ENCODE data around the gene CEMIP. TPM values are rescaled to one million over a fixed set of nuclear protein-coding genes. Genes with fewer than 3 reads are reported as not detected.

CEMIP gene
- total and polyA plus RNA-seq, 10 of the 15 experiments (the other 5 are each of a cell fraction or from before 2014, with no cell fraction given), result 0.01 to 0.44 (median 0.16) TPM; not detected in 6

- TF ChIP-seq, protein P1, sequence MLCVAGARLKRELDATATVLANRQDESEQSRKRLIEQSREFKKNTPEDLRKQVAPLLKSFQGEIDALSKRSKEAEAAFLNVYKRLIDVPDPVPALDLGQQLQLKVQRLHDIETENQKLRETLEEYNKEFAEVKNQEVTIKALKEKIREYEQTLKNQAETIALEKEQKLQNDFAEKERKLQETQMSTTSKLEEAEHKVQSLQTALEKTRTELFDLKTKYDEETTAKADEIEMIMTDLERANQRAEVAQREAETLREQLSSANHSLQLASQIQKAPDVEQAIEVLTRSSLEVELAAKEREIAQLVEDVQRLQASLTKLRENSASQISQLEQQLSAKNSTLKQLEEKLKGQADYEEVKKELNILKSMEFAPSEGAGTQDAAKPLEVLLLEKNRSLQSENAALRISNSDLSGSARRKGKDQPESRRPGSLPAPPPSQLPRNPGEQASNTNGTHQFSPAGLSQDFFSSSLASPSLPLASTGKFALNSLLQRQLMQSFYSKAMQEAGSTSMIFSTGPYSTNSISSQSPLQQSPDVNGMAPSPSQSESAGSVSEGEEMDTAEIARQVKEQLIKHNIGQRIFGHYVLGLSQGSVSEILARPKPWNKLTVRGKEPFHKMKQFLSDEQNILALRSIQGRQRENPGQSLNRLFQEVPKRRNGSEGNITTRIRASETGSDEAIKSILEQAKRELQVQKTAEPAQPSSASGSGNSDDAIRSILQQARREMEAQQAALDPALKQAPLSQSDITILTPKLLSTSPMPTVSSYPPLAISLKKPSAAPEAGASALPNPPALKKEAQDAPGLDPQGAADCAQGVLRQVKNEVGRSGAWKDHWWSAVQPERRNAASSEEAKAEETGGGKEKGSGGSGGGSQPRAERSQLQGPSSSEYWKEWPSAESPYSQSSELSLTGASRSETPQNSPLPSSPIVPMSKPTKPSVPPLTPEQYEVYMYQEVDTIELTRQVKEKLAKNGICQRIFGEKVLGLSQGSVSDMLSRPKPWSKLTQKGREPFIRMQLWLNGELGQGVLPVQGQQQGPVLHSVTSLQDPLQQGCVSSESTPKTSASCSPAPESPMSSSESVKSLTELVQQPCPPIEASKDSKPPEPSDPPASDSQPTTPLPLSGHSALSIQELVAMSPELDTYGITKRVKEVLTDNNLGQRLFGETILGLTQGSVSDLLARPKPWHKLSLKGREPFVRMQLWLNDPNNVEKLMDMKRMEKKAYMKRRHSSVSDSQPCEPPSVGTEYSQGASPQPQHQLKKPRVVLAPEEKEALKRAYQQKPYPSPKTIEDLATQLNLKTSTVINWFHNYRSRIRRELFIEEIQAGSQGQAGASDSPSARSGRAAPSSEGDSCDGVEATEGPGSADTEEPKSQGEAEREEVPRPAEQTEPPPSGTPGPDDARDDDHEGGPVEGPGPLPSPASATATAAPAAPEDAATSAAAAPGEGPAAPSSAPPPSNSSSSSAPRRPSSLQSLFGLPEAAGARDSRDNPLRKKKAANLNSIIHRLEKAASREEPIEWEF (IDR thresholded peaks at IDR 0.05; ENCODE audit: insufficient replicate concordance, low read depth, low read length), result no peak
Measured at GRCh38 chr15:80948651-80949292, 169.6 kb downstream of the CEMIP start (continued).

GRCh38 chr15:80949756-80950155 lies 170.6 kb downstream of the CEMIP start:
- Histone ChIP-seq H4K20me1 (ENCODE audit: control insufficient read depth, insufficient read depth) (no peaks in the 10 kb centered on the region), H3K9ac (ENCODE audit: control insufficient read depth, insufficient read depth, low read length) (no peak overlapping the region), H3K4me3 (no peak overlapping the region), H3K4me1 (ENCODE audit: control insufficient read depth, insufficient read depth, low read length) (no peaks in the 10 kb centered on the region), H2AFZ (ENCODE audit: control insufficient read depth, low read depth, low read length) (no peak overlapping the region), H3K27ac (ENCODE audit: control insufficient read depth, insufficient read depth) (no peak overlapping the region), H3K79me2 (ENCODE audit: control insufficient read depth, insufficient read depth, low read length) (no peaks in the 10 kb centered on the region), H3K4me2 (ENCODE audit: control insufficient read depth, insufficient read depth) (no peak overlapping the region), H3K27me3 (replicated peaks in 1 of 2; ENCODE audit: control insufficient read depth in 2 of 2, insufficient read depth in 2 of 2, low read length in 1 of 2) (no peaks in the 10 kb centered on the region), H3K9me3 (replicated peaks; ENCODE audit: control insufficient read depth, insufficient read depth, low read length) (no peaks in the 10 kb centered on the region), H3K36me3 (ENCODE audit: control insufficient read depth in 2 of 2, insufficient read depth in 2 of 2, low read length in 1 of 2) (peaks cover 0 to 1% of the 10 kb centered on the region in 2 experiments; a peak in 3 of 4 replicates)
- WGBS (ENCODE audit: insufficient coverage, insufficient replicate concordance, low lambda C conversion rate, missing lambda C conversion rate), result 100% methylated on average over 4 of the region's 4 CpGs
- SMC1A ChIA-PET (ENCODE audit: uncharacterized antibody, unreplicated experiment), result no interaction called here
- ATAC-seq (no peak), DNase-seq (ENCODE audit: low read depth, low spot score) (no peak), FAIRE-seq (no peak)
- CTCF ChIA-PET, result no interaction called here
- in situ Hi-C loops (cut with MboI) (no loop called here), intact Hi-C loops (cut with micrococcal nuclease; ENCODE audit: unreplicated experiment) (no loop called here)
- RAD21 ChIA-PET (ENCODE audit: unreplicated experiment), result no interaction called here
- POLR2A ChIA-PET, result no interaction called here
- no TSS peak for BruUV-seq (replicated peaks)
- TF ChIP-seq MEF2A (IDR thresholded peaks at IDR 0.05; ENCODE audit: insufficient read depth, low read depth, low read length), result no peak
- TF ChIP-seq ZNF24 (IDR thresholded peaks at IDR 0.05), result no peak
- TF ChIP-seq NRF1 (conservative IDR thresholded peaks at IDR 0.05; ENCODE audit: low read depth, low read length), result no peak
- no peak for TF ChIP-seq SMC3 (IDR thresholded peaks at IDR 0.05; ENCODE audit: borderline replicate concordance, low read length)
- TF ChIP-seq YBX1 (IDR thresholded peaks at IDR 0.05), result no peak
- TF ChIP-seq SUZ12 (IDR thresholded peaks at IDR 0.05; ENCODE audit: unreplicated experiment), result no peak
- TF ChIP-seq, protein P2, sequence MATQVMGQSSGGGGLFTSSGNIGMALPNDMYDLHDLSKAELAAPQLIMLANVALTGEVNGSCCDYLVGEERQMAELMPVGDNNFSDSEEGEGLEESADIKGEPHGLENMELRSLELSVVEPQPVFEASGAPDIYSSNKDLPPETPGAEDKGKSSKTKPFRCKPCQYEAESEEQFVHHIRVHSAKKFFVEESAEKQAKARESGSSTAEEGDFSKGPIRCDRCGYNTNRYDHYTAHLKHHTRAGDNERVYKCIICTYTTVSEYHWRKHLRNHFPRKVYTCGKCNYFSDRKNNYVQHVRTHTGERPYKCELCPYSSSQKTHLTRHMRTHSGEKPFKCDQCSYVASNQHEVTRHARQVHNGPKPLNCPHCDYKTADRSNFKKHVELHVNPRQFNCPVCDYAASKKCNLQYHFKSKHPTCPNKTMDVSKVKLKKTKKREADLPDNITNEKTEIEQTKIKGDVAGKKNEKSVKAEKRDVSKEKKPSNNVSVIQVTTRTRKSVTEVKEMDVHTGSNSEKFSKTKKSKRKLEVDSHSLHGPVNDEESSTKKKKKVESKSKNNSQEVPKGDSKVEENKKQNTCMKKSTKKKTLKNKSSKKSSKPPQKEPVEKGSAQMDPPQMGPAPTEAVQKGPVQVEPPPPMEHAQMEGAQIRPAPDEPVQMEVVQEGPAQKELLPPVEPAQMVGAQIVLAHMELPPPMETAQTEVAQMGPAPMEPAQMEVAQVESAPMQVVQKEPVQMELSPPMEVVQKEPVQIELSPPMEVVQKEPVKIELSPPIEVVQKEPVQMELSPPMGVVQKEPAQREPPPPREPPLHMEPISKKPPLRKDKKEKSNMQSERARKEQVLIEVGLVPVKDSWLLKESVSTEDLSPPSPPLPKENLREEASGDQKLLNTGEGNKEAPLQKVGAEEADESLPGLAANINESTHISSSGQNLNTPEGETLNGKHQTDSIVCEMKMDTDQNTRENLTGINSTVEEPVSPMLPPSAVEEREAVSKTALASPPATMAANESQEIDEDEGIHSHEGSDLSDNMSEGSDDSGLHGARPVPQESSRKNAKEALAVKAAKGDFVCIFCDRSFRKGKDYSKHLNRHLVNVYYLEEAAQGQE (IDR thresholded peaks at IDR 0.05; ENCODE audit: low read depth, low read length), result no peak
- TF ChIP-seq POLR2AphosphoS2 (IDR thresholded peaks at IDR 0.05; ENCODE audit: low read depth, low read length), result no peak
- TF ChIP-seq, protein P3, sequence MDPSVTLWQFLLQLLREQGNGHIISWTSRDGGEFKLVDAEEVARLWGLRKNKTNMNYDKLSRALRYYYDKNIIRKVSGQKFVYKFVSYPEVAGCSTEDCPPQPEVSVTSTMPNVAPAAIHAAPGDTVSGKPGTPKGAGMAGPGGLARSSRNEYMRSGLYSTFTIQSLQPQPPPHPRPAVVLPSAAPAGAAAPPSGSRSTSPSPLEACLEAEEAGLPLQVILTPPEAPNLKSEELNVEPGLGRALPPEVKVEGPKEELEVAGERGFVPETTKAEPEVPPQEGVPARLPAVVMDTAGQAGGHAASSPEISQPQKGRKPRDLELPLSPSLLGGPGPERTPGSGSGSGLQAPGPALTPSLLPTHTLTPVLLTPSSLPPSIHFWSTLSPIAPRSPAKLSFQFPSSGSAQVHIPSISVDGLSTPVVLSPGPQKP (IDR thresholded peaks at IDR 0.05; ENCODE audit: low read depth, low read length), result no peak

Measured in GM12878 (cell line).